ENCODE measurements around the gene IQSEC1. TPM values are rescaled to one million over a fixed set of nuclear protein-coding genes. Genes with fewer than 3 reads are reported as not detected.

Gene IQSEC1
- total RNA-seq, 2 donors from 2014 or later, result 22.7 to 24.5 TPM

DNA sequence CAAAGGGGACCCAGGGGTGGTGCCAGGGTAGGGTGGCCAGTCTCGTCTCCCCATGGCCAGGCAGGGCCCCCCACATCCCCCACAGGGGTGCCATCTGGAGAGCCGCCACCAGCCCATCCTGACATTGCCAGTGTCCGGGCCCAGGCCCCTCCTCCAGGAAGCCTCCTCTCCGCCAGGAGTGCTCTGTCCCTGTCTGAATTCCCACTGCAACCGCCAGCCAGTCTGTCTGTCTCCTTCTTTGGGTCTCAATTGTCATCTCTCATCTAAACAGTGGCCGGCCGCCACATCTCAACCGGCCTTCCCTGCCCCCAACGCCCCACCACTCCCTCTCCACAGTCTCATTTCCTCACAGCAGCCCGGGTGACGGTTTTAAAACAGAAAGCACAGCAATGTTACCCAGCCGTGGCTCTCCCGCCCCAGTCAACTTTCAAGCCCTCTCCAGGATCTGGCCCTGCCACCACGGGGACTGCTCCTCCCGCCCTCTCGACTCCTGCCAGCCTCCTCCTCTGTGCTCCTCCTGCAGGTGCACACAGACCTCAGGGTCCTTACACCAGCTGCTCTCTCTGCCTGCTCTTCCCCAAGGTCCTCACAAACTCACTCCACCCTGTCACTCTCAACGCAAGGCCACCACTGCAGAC lies 57.0 kb downstream of the IQSEC1 start:
- Mint-ChIP-seq H3K27ac (no peak overlapping the region), H3K4me1 (peaks cover 21% of the 10 kb centered on the region), H3K4me3 (no peak overlapping the region), H3K9me3 (no peaks in the 10 kb centered on the region), H3K36me3 (ENCODE audit: low read depth) (no peaks in the 10 kb centered on the region), H3K27me3 (ENCODE audit: insufficient read depth) (peaks cover 2% of the 10 kb centered on the region)
- Histone ChIP-seq H3K9ac (ENCODE audit: extremely low read depth, low read length, poor library complexity, severe bottlenecking) (no peak overlapping the region), H3K27ac (ENCODE audit: low read depth, low read length) (peak overlapping the region; percentile 91), H3K4me1 (ENCODE audit: control insufficient read depth, insufficient read depth, low read length) (peaks cover 13% of the 10 kb centered on the region), H3K4me3 (ENCODE audit: low read length) (no peak overlapping the region), H3K36me3 (ENCODE audit: control insufficient read depth, insufficient read depth, low read length) (no peaks in the 10 kb centered on the region), H3K27me3 (ENCODE audit: control insufficient read depth, insufficient read depth, low read length, poor library complexity, severe bottlenecking) (no peaks in the 10 kb centered on the region), H3K9me3 (ENCODE audit: control insufficient read depth, low read length) (no peaks in the 10 kb centered on the region)
- 66 to 73% methylated on average over 10 to 17 of the region's 17 CpGs for WGBS, 2 experiments (ENCODE audit: insufficient coverage in 1 of 2, insufficient read length in 1 of 2)
- DNase-seq, result peak; percentile 67
- TF ChIP-seq, protein P1, sequence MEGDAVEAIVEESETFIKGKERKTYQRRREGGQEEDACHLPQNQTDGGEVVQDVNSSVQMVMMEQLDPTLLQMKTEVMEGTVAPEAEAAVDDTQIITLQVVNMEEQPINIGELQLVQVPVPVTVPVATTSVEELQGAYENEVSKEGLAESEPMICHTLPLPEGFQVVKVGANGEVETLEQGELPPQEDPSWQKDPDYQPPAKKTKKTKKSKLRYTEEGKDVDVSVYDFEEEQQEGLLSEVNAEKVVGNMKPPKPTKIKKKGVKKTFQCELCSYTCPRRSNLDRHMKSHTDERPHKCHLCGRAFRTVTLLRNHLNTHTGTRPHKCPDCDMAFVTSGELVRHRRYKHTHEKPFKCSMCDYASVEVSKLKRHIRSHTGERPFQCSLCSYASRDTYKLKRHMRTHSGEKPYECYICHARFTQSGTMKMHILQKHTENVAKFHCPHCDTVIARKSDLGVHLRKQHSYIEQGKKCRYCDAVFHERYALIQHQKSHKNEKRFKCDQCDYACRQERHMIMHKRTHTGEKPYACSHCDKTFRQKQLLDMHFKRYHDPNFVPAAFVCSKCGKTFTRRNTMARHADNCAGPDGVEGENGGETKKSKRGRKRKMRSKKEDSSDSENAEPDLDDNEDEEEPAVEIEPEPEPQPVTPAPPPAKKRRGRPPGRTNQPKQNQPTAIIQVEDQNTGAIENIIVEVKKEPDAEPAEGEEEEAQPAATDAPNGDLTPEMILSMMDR (conservative IDR thresholded peaks at IDR 0.05), result no peak

DNA sequence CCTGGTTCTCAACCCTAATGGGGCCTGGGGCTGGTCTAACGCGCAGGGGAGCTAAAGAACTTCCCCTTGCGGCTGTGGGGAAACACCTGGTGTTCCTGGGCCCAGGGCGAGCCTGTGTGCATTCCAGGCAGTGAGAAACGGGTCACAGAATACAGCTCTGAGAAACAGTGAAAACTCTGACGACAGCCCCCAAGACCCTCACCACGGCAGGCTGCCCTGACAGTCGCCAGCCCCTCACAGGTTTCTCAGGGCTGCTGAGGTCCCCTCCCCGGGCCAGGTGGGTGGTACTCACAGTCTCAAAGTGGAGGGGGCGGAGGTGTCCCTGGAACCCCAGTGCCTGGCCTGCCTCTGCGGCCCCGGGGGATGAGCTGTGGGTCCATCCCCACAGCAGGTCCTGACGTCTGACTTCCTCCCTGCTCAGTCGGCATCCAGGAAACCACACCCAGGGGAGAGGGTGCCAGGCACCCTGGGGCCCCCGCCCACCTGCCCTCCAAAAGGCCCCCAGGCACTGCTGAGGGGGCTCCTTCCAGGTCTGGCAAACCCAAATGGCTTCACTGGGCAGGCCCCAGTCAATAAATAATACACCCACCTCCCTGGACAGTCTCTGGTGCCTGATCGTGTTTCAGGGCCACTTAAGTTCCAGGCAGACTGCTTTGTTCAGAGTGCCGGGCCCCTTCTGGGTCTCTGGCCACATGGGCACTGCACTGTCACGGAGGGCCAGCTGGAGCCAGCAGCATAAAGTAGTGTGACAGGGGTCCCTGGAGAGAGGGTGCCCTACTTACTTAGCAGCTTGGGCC lies 57.7 kb downstream of the IQSEC1 start:
- H3K36me3 Mint-ChIP-seq (ENCODE audit: low read depth), result no peaks in the 10 kb centered on the region
- H3K4me1 ChIP-seq (ENCODE audit: control insufficient read depth, insufficient read depth, low read length), result peaks cover 13% of the 10 kb centered on the region
- TF ChIP-seq, protein P1 (conservative IDR thresholded peaks at IDR 0.05), result no peak
- H3K27me3 Mint-ChIP-seq (ENCODE audit: insufficient read depth), result peaks cover 2% of the 10 kb centered on the region
- no peak overlapping the region for H3K27ac Mint-ChIP-seq
- H3K4me1 Mint-ChIP-seq, result peaks cover 26% of the 10 kb centered on the region
- peak overlapping the region; percentile 91 for H3K27ac ChIP-seq (ENCODE audit: low read depth, low read length)
- DNase-seq, result no peak
- no peaks in the 10 kb centered on the region for H3K27me3 ChIP-seq (ENCODE audit: control insufficient read depth, insufficient read depth, low read length, poor library complexity, severe bottlenecking)
- no peak overlapping the region for H3K4me3 Mint-ChIP-seq
- H3K9me3 ChIP-seq (ENCODE audit: control insufficient read depth, low read length), result no peaks in the 10 kb centered on the region
- 88 to 89% methylated on average over 9 to 18 of the region's 18 CpGs for WGBS, 2 experiments (ENCODE audit: insufficient coverage in 1 of 2, insufficient read length in 1 of 2)
- H3K36me3 ChIP-seq (ENCODE audit: control insufficient read depth, insufficient read depth, low read length), result no peaks in the 10 kb centered on the region
- no peak overlapping the region for H3K9ac ChIP-seq (ENCODE audit: extremely low read depth, low read length, poor library complexity, severe bottlenecking)
- no peak overlapping the region for H3K4me3 ChIP-seq (ENCODE audit: low read length)
- no peaks in the 10 kb centered on the region for H3K9me3 Mint-ChIP-seq

DNA sequence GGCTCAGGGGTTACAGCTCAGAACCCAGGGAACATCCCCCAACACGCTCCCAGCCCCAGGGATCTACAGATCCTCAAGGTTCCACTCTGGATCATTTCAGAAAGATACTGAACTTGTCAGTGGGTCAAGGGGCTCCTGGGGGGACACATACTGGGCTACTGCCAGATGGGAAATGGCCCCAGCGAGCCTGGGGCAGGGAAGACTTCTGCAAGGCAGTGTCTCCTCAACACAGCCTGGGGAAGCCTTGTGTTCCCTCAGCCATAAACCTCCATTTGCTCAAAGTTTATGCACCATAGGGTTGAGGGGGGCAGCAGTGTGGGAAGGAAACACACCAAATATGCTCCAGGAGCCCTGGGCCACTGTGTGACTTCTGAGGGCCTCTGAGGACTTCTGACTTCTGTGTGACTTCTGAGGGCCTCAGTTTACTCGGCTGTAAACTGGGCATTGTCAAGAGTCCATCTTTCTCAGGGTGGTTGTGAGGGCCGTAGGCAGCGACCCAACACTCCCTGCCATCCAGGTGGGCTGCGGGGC lies 58.4 kb downstream of the IQSEC1 start:
- peaks cover 26% of the 10 kb centered on the region for H3K4me1 Mint-ChIP-seq
- no peak overlapping the region for H3K27ac Mint-ChIP-seq
- Histone ChIP-seq H3K36me3 (ENCODE audit: control insufficient read depth, insufficient read depth, low read length) (no peaks in the 10 kb centered on the region), H3K4me3 (ENCODE audit: low read length) (no peak overlapping the region), H3K4me1 (ENCODE audit: control insufficient read depth, insufficient read depth, low read length) (peaks cover 13% of the 10 kb centered on the region), H3K9me3 (ENCODE audit: control insufficient read depth, low read length) (no peaks in the 10 kb centered on the region), H3K9ac (ENCODE audit: extremely low read depth, low read length, poor library complexity, severe bottlenecking) (no peak overlapping the region), H3K27me3 (ENCODE audit: control insufficient read depth, insufficient read depth, low read length, poor library complexity, severe bottlenecking) (no peaks in the 10 kb centered on the region), H3K27ac (ENCODE audit: low read depth, low read length) (no peak overlapping the region)
- TF ChIP-seq, protein P1 (conservative IDR thresholded peaks at IDR 0.05), result no peak
- no peak for DNase-seq
- 85 to 94% methylated on average over 6 of the region's 6 CpGs for WGBS, 2 experiments (ENCODE audit: insufficient coverage in 1 of 2, insufficient read length in 1 of 2)
- no peaks in the 10 kb centered on the region for H3K36me3 Mint-ChIP-seq (ENCODE audit: low read depth)
- H3K27me3 Mint-ChIP-seq (ENCODE audit: insufficient read depth), result peaks cover 3% of the 10 kb centered on the region
- H3K4me3 Mint-ChIP-seq, result no peak overlapping the region
- no peaks in the 10 kb centered on the region for H3K9me3 Mint-ChIP-seq
